CD4-positive, alpha-beta T cell (primary cell): Measurements from ENCODE around the gene BLNK. TPM values are rescaled to one million over a fixed set of nuclear protein-coding genes. Genes with fewer than 3 reads are reported as not detected.

Source experiments
- ATAC-seq: fragments of 200-7000 bp; cut with Tn5 transposase; one replicate; pipeline ENCODE4 v1.10.0; 2022; ENCODE audit warnings: mild to moderate bottlenecking; ENCODE audit not compliant: poor library complexity
- CTCF ChIA-PET: fragments of 350-600 bp; sonication (Branson Sonifier 250); formaldehyde crosslinking; loops from one replicate; lab custom pipeline; 2021; ENCODE audit warnings: antibody characterized with exemption, inconsistent platforms; lab: Charles Lee
- POLR2A ChIA-PET: fragments of 350-600 bp; sonication (Branson Sonifier 250); formaldehyde crosslinking; loops from one replicate; lab custom pipeline; 2021; ENCODE audit warnings: antibody characterized with exemption, inconsistent platforms; lab: Charles Lee
- DNase-seq, 14 experiments: peaks; one replicate each; pipeline ENCODE4 v3.0.0-alpha.2; 2013 to 2020; ENCODE audit warnings: mixed read lengths in 2 of 14
- H3K27ac ChIP-seq, 2 donors: one replicate each; pipeline versions ENCODE4 v1.5.1 to v1.7.0; 2013; ENCODE audit warnings: low read length in 2 of 2, low read depth in 1 of 2, mild to moderate bottlenecking in 1 of 2
- H3K27me3 ChIP-seq, 2 experiments: 1 replicate in 1 of 2; 2 replicates in 1 of 2; pipeline versions ENCODE4 v1.6.1 to v1.7.0; 2013; ENCODE audit warnings: low read length in 2 of 2, control low read depth in 1 of 2, mild to moderate bottlenecking in 1 of 2, moderate library complexity in 1 of 2; ENCODE audit not compliant: insufficient read depth in 2 of 2, control insufficient read depth in 1 of 2
- H3K36me3 ChIP-seq: one replicate; pipeline ENCODE4 v1.6.1; 2013; ENCODE audit warnings: low read length, control low read depth; ENCODE audit not compliant: insufficient read depth
- H3K4me1 ChIP-seq: one replicate; pipeline ENCODE4 v1.6.1; 2013; ENCODE audit warnings: low read length, control low read depth; ENCODE audit not compliant: insufficient read depth
- H3K4me3 ChIP-seq: one replicate; pipeline ENCODE4 v1.5.1; 2013; ENCODE audit warnings: mild to moderate bottlenecking, low read length, moderate library complexity
- H3K9me3 ChIP-seq, 2 experiments: 1 replicate in 1 of 2; 2 replicates in 1 of 2; pipeline versions ENCODE4 v1.6.1 to v1.7.0; 2013; ENCODE audit warnings: low read length in 2 of 2, mild to moderate bottlenecking in 2 of 2, control low read depth in 1 of 2, moderate library complexity in 1 of 2; ENCODE audit not compliant: control insufficient read depth in 1 of 2, insufficient read depth in 1 of 2
- H3K27ac Mint-ChIP-seq: one replicate; pipeline ENCODE4 v1.8.0; 2020; ENCODE audit warnings: mixed read lengths
- H3K27me3 Mint-ChIP-seq: one replicate; pipeline ENCODE4 v1.8.0; 2021; ENCODE audit warnings: mixed read lengths
- H3K36me3 Mint-ChIP-seq: one replicate; pipeline ENCODE4 v1.8.0; 2021; ENCODE audit warnings: low read depth, mixed read lengths
- H3K4me1 Mint-ChIP-seq: one replicate; pipeline ENCODE4 v1.8.0; 2021; ENCODE audit warnings: low read depth, mixed read lengths
- H3K4me3 Mint-ChIP-seq: one replicate; pipeline ENCODE4 v1.8.0; 2020; ENCODE audit warnings: mild to moderate bottlenecking, mixed read lengths
- H3K9me3 Mint-ChIP-seq: one replicate; pipeline ENCODE4 v1.8.0; 2020; ENCODE audit warnings: mixed read lengths
- intact Hi-C, 2 experiments: fragments of 100-400 bp; cut with DNase I in 1 of 2; cut with micrococcal nuclease in 1 of 2; formaldehyde crosslinking; loops; one replicate each; pipeline versions ENCODE4 v1.15.1 to v1.9.0; 2023 to 2025; cut with DNase I, micrococcal nuclease
- total RNA-seq, 174 experiments: library from RNA in 2 of 174; stranded (reverse) in 2 of 174; gene quantifications; one replicate each; pipeline ENCODE4 v1.2.3 and lab custom pipeline; 2021 to 2026
- TF ChIP-seq, protein P1 (sequence below): fragments of 200-600 bp; IDR thresholded peaks from one replicate; pipeline ENCODE4 v1.8.0; 2022; ENCODE audit warnings: antibody characterized with exemption, mild to moderate bottlenecking

The BLNK gene
- total RNA-seq, 2 experiments from 2014 or later = not detected

DNA sequence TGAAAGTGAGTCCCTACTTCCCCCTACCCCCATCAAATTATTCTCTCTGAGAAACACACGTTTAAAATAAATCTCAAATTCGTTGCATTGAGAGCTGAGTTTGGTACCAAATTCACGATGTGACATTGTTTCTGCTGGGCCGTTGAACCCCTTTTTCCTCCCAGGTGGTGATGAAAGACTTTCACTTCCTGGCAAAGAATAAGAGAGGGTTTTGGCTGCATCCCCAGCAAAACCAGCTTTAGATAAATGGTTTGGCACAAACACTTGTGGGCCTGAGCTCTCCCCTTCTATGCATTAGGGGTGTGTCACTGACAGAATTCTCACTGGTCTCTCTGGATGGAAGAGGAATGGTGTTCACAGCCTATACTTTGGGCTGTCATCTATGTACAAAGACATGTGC is 24.1 kb upstream of the BLNK start:
- ATAC-seq (no peak), DNase-seq (no peak)
- peak overlapping the region; percentile 61 for H3K27ac Mint-ChIP-seq
- Histone ChIP-seq H3K36me3 (no peaks in the 10 kb centered on the region), H3K4me3 (no peak overlapping the region), H3K4me1 (peaks cover 26% of the 10 kb centered on the region), H3K27ac (no peak overlapping the region), H3K9me3 (no peaks in the 10 kb centered on the region), H3K27me3 (no peaks in the 10 kb centered on the region)
- ChIA-PET CTCF (no interaction called here), POLR2A (interaction anchor here (0.6 to 1.9 kb wide), 4 partner anchors 11 to 66 kb away, joined by 3 to 5 read pairs (median 4); no protein-coding TSS in a partner anchor)
- no peaks in the 10 kb centered on the region for H3K9me3 Mint-ChIP-seq
- H3K27me3 Mint-ChIP-seq = no peaks in the 10 kb centered on the region
- TF ChIP-seq, protein P1, sequence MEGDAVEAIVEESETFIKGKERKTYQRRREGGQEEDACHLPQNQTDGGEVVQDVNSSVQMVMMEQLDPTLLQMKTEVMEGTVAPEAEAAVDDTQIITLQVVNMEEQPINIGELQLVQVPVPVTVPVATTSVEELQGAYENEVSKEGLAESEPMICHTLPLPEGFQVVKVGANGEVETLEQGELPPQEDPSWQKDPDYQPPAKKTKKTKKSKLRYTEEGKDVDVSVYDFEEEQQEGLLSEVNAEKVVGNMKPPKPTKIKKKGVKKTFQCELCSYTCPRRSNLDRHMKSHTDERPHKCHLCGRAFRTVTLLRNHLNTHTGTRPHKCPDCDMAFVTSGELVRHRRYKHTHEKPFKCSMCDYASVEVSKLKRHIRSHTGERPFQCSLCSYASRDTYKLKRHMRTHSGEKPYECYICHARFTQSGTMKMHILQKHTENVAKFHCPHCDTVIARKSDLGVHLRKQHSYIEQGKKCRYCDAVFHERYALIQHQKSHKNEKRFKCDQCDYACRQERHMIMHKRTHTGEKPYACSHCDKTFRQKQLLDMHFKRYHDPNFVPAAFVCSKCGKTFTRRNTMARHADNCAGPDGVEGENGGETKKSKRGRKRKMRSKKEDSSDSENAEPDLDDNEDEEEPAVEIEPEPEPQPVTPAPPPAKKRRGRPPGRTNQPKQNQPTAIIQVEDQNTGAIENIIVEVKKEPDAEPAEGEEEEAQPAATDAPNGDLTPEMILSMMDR = no peak
- H3K4me1 Mint-ChIP-seq = peaks cover 53% of the 10 kb centered on the region
- no peak overlapping the region for H3K4me3 Mint-ChIP-seq
- no peaks in the 10 kb centered on the region for H3K36me3 Mint-ChIP-seq
- intact Hi-C loops = loop anchor here in 1 of 2 experiments (5.0 to 10.0 kb wide), 2 partner anchors 251 to 603 kb away; partner anchors contain the start of genes CCNJ and TCTN3

DNA sequence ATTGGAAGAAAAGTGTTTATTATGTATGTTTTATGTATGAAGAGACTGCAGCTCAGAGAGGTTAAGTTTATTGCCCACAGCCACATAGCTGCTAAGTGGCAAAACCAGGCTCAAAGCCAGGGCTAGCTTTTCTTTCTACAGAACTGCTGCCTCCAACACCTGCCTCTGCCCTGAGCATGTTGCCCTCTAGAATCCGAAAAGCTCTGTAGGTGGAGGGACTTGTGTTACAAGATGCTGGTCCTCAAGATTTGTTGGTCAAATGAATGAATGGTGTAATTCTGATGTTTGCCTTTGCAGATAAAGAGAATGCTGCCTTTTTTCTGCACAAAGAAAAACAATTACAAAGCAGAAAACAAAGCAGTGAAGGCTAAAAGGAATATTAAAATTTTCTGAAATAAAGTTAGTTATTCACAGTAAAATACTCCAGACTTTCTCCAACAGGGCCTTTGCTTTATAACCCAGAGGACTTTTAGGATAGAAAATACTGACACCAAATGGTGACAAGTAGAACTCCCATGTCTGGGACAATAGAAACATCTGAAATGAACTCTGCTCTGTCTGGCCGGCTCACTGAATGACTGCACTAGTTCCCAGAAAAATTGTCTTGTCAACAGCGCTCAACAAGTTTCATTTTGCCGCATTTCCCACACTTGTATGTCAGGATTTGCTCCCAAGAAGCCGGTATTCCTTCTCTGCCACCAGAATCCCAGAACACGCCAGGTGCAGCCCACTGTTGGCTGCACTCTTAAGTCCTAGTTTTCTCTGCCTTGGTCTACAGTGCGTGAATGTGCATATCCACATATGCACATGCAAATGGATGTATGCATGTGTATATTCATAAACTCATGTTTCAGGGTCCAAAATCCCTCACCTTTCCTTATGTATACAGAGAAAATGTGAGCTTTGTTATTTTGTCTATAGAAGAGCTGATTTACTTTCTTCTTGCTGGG is 21.9 kb upstream of the BLNK start:
- Mint-ChIP-seq H3K4me1 (peaks cover 34% of the 10 kb centered on the region), H3K27ac (peak overlapping the region; percentile 5), H3K27me3 (no peaks in the 10 kb centered on the region), H3K36me3 (no peaks in the 10 kb centered on the region), H3K9me3 (no peaks in the 10 kb centered on the region), H3K4me3 (no peak overlapping the region)
- H3K4me3 ChIP-seq = no peak overlapping the region
- no peaks in the 10 kb centered on the region for H3K9me3 ChIP-seq
- H3K27ac ChIP-seq = no peak overlapping the region
- intact Hi-C loops = loop anchor here (1.0 to 10.0 kb wide), 5 partner anchors 64 to 276 kb away; partner anchors contain the start of genes CCNJ (in 1 of the 2) and ZNF518A (in 1 of the 2)
- ChIA-PET POLR2A (interaction anchor here (0.6 to 1.9 kb wide), 5 partner anchors 13 to 277 kb away, joined by 3 to 5 read pairs (median 4); no protein-coding TSS in a partner anchor), CTCF (interaction anchor here (2.5 kb wide), 1 partner anchor 63 kb away, joined by 9 read pairs; no protein-coding TSS in a partner anchor)
- H3K4me1 ChIP-seq = peaks cover 7% of the 10 kb centered on the region
- H3K36me3 ChIP-seq = no peaks in the 10 kb centered on the region
- TF ChIP-seq, protein P1 = peak; percentile 48
- ATAC-seq (no peak), DNase-seq (peak in 6 of 14 experiments; percentile 2 to 52 (median 24))
- no peaks in the 10 kb centered on the region for H3K27me3 ChIP-seq

DNA sequence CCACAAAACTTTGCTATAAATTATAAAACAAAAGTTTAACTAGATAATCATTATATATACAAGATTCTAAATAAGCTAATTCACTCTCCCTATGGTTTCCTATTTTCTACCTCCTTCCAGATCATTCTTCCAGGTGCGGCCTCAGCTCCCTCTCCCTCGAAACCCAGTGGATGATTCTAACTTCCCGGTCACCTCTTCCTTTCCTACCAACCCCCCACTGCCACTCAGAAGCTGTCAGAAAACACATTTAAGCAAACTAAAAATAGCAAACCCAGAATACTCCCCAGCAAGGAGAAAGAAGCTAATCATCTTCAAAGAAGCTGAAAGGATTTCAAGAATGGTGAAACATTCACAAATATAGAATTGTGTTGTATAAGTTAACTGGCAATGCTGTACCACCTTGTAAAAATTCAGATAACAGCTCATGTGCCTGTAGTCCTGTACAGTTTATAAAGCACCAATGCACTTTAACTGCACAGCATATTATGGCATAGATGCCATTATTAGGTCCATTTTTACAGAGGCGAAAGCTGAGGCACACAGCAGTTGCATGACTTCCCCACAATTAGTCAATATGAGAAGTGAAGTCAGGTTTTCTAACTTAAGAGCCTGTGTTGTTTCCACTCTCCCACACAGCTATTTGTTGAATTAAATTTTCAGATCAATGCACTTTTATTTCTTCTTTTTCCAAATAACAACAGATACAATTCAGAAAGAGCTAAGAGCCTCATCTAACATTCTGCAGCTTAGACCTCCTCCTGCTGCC is 19.2 kb upstream of the BLNK start:
- H3K36me3 Mint-ChIP-seq = no peaks in the 10 kb centered on the region
- no peak overlapping the region for H3K27ac ChIP-seq

More for the DNA sequence above, 19.2 kb upstream of the BLNK start:
- ChIA-PET POLR2A (no interaction called here), CTCF (interaction anchor here (2.5 kb wide), 1 partner anchor 61 kb away, joined by 9 read pairs; no protein-coding TSS in a partner anchor)
- Mint-ChIP-seq H3K4me3 (no peak overlapping the region), H3K27me3 (no peaks in the 10 kb centered on the region), H3K27ac (no peak overlapping the region), H3K4me1 (peaks cover 30% of the 10 kb centered on the region), H3K9me3 (no peaks in the 10 kb centered on the region)
- intact Hi-C loops = loop anchor here in 1 of 2 experiments (5.0 to 10.0 kb wide), 2 partner anchors 158 to 246 kb away; partner anchors contain the start of genes CCNJ and ZNF518A
- TF ChIP-seq, protein P1 = no peak
- no peaks in the 10 kb centered on the region for H3K9me3 ChIP-seq
- H3K4me1 ChIP-seq = peaks cover 2% of the 10 kb centered on the region
- ATAC-seq = no peak
- H3K4me3 ChIP-seq = no peak overlapping the region
- no peak for DNase-seq
- no peaks in the 10 kb centered on the region for H3K27me3 ChIP-seq
- no peaks in the 10 kb centered on the region for H3K36me3 ChIP-seq
